ENCODE data around the gene GSG1L2.
"Not testable (repeated sequence)": the region's sequence is repeated elsewhere in the genome, so short reads cannot be mapped to it uniquely, and the experiment has no call there.

GSG1L2 gene

DNA sequence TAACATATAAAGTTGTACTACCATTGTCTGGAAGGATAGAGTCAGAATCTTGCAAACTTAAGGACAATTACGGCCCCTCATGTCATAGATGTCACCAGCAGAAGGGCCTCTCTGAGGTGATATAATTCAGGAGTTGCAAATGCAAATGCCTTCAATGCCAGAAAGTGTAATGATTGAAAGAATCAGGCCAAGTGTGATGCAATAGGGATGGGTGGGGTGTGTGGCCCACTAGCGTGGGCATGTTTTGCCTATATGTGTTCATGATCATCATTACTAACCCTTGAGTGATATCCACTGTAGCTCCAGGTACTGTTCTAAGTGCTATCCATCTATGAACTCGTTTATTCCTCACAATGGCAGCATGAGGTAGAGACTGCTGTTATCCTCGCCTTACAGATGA lies 31.6 kb downstream of the GSG1L2 start:
- DNase-seq (ENCODE audit: low read depth in 2 of 2): no peak

DNA sequence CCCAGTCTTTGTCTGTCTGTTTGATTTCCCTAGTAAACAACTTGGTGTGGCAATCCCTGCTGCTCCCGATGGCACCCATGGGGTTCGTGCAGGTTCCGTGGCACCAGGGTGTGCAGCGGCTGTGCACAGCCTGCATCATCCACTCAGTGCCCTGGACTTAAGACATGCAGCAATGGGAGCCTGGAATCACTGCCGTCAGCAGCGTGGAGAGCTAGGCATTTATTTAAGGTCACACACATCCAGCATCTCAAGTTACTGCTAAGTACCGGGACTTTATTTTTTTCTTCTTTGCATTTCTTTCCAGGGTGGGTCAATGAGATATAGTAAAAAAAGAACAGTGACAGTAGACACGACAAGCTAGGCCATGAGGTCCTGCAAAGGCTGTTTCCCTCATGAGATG lies 33.3 kb downstream of the GSG1L2 start:
- no peak for DNase-seq (ENCODE audit: low read depth in 2 of 2)

DNA sequence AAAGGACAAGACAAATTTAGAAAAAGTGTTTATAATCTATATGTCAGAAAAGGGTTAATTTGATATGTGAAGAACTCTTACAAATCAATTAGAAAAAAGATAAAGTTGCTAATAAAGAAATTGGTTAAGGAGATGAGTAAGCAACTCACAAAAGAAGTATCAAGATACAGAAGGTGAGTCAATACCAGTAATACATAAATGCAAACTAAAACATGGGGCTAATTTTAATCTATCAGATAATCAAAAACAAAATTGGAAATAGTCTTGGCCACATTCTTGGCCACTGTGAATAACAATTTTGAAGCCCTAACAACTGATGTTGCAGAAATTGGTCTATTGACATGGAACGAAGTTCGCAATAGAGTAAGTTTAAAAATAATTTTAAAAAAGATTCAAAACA lies 37.3 kb downstream of the GSG1L2 start:
- no peak for DNase-seq (ENCODE audit: low read depth in 2 of 2)

DNA sequence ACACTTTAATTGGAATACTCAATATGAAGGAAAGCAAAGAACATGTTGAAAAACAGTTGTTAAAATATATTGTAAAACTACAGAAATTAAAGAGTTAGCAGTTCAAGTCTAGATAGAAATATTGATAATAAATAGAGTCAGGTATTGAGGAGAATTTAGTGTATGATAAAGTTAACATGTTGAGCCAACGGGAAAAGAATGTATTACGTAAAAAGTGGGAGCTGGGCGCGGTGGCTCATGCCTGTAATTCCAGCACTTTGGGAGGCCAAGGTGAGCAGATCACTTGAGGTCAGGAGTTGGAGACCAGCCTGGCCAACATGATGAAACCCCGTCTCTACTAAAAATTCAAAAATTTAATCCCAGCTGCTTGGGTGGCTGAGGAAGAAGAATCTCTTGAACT lies 38.4 kb downstream of the GSG1L2 start:
- DNase-seq (ENCODE audit: low read depth in 2 of 2): not testable (repeated sequence)

DNA sequence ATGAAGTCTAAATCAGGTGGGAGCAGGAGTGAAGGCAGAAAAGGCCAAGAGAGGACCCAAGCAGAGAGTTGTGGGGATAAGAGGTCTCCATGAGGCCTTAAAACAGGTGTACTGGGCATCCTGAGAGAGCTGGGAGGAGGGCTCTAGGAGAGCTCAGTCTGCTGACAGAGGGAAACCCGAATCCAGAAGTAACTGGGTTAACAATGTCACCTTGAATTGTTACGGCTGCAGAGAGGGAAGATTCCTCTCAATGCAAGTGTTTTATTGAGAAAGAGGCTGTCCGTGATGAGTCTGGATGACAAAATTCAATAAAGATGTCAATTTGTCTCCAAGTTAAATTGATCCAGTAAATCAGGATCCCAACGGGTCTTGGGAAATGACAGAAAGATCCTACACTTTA lies 38.8 kb downstream of the GSG1L2 start:
- DNase-seq (ENCODE audit: low read depth in 2 of 2): no peak

DNA sequence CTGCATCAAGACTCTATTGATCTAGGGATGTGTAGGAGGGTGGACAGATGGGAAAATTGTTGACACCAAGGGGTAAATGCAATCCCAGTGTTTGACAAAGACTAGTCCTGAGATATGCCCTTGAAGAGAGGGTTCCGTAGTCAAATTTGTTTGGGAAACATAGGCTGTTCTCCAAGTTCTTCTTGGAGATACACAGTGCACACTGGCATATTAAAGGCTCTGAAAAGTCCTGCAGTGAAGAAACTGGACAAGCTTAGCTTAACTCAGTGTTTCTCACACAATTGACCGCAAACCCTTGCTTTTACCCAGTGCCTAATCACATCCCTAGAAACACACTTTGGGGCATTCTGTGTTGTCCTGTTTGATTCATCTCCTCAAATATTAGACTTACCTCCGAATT lies 41.3 kb downstream of the GSG1L2 start:
- DNase-seq (ENCODE audit: low read depth in 2 of 2): no peak

DNA sequence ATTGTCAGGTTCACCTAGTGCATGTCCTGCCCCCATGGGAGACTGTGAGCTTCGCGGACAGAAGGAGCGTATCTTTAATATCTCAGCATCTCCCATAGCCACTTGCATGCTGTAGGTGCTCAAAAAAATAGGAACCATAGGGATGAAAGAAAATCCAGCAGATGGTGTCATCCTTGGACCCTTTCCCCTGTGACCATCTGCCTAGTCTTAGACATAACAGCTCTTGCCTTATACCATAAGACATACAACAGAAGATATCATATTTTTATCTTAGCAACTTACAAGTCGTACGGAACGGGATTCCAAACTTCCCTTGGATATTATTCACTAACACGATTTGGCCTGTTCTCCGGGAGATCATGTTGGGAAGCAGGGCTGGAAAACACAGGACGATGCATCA lies 45.0 kb downstream of the GSG1L2 start:
- no peak for DNase-seq (ENCODE audit: low read depth in 2 of 2)

DNA sequence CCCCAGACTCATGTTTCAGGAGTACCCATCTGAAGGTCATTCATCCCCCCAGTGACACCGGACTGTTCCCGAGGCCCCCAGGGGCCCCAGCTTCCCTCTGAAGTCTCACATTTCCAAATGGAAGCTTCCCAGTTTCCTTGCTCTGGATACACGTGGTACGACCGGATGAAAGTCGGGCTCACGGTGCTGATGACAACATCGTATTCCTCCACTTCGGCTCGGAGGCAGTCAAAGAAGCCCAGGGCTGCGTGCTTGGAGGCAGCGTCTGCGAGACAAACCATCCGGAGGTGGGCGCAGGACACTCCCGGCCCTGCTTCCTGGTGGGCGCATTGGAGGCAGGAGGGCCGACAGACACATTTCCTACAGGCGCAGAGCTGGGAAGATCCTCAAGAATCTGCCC lies 49.2 kb downstream of the GSG1L2 start:
- no peak for DNase-seq (ENCODE audit: low read depth in 2 of 2)

DNA sequence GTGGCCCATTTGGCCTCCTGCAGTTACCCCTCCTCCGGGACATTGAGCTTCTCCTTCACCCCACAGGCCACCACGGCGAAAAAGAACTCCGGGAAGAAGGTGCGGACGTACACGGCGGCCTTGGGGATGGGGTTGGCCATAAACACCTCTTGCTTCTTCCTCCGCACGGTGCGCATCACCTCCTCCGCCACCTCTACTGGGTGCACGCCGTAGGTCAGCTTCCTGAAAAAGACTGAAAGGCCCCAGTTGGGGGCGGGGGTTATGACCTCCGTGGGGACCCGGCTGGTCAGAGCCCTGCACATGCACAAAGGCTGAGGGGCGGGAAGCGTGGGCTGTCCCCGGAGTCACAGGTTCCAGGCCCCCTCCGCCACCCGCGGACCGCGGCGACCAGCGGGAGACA lies 50.4 kb downstream of the GSG1L2 start:
- DNase-seq (ENCODE audit: low read depth in 2 of 2): no peak

DNA sequence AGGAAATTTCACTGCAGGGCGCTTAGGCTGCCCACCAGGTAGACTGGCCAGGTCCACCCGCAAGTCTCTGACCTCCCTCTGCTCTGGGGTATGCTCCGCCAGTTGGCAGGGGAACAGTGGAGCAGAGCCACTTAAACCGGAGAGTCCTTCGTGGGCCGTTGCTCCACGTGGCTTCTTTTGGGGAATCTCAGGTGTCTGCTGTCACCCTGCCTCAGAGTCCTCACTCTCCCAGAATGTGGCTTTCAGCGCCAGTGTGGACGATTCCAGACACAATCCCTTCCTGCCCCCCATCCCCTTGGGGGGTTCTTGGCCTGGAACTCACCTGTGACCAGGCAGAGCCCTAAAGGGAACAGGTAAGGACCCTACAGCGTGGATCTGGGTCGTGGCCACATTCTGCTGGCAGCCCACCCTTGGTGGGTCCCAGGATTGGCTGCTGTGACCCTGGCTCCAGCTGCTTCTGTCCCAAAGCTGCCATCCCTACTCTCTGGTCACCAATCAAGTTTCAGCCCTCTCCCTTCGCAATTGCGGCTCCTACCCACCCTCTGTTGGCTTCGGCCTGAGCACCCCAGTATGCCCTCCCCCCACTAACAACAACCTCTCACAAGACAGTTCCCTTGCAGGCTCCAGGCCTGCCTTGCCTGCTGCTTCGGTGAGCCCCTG lies 52.7 kb downstream of the GSG1L2 start:
- DNase-seq (ENCODE audit: low read depth in 2 of 2): no peak

DNA sequence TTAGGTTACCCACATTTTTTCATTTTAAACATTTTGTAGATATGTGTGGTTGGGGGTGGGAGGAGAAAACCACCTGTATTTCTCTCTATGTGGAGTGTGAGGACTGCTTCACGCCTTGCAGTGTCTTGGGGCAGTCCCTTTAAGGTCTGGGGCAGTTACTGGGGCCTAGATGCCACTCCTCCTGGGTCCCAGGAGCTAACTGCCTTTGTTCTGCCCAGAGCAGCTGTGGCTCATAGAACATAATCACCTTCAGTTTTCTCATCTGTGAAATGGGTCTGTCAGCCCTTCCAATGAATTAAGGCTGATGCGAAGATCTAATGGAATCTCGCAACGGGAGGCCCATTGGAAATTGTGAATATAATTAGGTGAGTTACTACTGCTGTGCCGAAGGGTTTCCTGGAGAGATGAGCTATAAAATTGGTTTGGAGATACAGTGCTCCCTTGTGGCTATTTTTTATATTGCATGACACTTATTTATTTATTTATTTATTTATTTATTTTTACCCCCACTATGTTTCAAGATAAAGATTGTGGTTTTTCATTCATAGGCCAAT lies 53.4 kb downstream of the GSG1L2 start:
- DNase-seq (ENCODE audit: low read depth in 2 of 2): no peak

DNA sequence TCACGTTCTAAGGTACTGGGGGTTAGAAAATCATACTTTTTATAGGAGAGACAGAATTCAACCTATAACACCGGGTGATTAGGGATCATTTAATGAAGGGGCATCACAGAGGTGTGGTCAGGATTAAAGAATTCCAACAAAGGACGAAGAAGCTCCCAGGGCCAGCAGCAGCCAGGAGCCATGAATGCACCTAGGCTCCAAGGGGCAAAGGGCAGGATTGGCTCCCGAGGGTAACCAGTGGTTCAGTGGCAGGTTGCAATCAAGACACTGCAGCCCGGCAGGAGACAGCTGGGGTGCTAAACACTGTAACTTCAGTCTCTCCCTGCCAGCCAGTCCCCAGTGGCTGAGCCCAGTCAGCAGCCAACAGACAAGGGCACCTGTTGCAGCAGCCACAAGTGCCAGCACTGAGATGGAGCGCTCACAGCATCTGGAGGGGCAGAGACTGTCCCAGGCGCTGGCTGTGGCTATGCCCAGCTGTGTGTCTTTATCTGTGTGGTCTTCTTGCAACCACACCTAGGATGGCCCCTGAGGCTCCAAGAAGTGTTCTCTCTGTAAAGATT lies 54.4 kb downstream of the GSG1L2 start:
- DNase-seq (ENCODE audit: low read depth in 2 of 2): no peak

DNA sequence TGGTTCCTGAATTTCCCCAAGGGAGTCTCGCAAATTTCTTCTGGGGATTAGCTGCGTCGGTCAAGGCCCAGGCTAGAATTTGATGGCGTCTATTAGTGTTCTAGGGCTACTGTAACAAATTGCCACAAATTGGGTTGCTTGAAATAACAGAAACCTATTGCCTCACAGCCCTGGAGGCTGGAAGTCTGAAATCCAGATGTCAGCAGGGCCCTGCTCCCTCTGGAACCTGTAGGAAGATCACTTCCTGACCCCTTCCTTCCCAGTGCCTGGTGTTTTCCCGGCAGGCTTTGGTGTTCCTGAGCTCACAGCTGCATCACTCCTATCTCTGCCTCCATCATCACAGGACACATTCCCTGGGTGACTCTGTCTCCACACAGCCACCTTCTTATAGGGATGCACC lies 54.9 kb downstream of the GSG1L2 start:
- no peak for DNase-seq (ENCODE audit: low read depth in 2 of 2)

DNA sequence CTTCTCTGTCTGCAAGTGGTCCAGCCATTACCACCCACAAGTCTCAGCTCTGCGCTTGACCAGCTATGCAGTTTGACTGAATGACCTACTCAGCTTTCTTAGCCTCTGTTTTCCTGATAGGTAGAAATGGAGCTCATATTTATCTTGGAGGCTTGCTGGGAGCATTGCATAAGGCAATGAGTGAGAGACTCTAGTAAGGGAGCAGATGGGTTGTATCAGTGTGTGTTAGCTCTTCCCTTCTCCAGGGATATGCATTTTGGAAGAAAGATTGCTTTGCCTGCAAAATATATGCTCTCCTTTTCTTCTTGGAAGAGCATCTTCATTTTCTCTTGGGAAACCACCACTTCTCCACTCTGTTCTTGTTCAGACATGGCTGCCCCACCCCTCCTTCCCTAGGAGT lies 56.6 kb downstream of the GSG1L2 start:
- no peak for DNase-seq (ENCODE audit: low read depth in 2 of 2)

DNA sequence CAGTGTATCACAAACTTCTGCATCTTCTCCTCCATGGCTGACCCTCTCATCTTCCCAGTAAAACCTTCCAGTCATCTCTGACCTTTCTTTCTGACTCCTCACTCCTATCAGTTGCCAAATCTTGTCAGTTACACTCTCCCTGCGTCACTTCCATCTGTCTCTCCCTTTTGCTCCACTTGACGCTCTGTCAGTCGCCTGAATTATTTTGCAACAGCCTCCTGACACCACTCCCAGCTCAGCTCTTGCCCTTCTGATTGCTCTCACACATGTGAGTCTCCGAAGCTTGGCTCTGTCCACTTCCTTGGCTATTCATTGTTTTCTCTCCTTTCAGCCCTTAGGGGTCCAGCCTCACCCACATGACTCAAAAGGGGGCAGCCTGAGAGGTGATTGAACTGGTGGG lies 58.2 kb downstream of the GSG1L2 start:
- DNase-seq (ENCODE audit: low read depth in 2 of 2): no peak

DNA sequence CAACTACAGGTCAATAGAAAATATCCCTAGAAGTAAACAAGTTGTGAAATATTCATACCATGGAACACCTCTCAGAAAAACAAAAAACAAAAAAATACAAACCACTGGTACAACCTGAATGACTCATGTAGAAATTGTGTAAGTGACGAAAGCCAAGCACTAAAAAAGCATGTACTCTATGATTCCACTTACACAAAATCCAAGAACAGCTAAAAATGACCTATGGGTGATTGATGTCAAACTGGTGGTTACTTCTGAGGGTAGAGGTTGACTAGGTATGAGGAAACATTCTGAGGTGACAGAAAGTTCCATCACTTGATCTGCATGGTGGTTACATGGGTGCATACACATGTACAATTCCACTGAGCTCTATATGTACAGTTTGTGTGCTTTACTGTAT lies 61.6 kb downstream of the GSG1L2 start:
- no peak for DNase-seq (ENCODE audit: low read depth in 2 of 2)

DNA sequence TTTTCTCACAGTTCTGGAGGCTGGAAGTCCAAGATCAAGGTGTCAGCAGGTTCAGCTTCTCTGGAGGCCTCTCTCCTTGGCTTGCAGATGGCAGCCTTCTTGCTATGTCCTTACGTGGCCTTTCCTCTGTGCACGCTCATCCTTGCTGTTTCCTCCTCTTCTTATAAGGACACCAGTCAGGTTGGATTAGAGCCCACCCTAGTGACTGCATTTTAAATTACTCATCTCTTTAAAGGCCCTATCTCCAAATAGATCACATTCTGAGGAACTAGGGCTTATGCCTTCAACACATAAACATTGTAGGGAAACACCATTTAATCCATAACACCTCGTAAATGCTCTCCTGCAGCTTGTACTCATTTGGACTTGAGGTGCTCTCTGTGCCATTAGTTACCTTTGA lies 66.8 kb downstream of the GSG1L2 start:
- DNase-seq (ENCODE audit: low read depth in 2 of 2): no peak
